WI38 (cell line): Measurements from ENCODE around the gene MT2A.

Experiments
- H3K4me3 ChIP-seq: 2 replicates; pipeline ENCODE4 v1.5.1; 2011; ENCODE audit warnings: low read depth, mild to moderate bottlenecking, control low read depth, low read length
- TF ChIP-seq, protein P1 (sequence below): IDR thresholded peaks from 2 replicates; pipeline ENCODE4 v1.5.1; 2012; ENCODE audit warnings: low read depth, mild to moderate bottlenecking, control low read depth, low read length

The MT2A gene

DNA sequence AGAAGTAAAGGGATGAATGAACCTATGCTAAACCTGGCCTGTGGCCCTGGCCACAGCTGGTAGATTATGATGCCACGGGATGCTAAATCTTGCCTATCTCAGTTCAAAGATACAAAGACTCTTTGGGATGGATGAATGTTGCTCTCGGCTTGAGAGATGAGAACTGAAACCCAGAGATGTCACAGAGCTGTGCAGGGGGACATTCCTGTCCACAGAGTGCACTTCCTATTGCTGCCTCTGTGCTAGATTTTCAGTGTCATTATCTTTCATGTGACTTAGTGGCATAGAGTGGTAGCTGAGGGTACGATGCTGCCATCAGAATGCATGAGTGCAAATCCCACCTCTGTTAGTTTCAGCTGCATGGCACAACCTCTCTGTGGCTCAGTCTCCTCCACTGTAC, 21.8 kb downstream of the MT2A start:
- no peak overlapping the region for H3K4me3 ChIP-seq
- TF ChIP-seq, protein P1, sequence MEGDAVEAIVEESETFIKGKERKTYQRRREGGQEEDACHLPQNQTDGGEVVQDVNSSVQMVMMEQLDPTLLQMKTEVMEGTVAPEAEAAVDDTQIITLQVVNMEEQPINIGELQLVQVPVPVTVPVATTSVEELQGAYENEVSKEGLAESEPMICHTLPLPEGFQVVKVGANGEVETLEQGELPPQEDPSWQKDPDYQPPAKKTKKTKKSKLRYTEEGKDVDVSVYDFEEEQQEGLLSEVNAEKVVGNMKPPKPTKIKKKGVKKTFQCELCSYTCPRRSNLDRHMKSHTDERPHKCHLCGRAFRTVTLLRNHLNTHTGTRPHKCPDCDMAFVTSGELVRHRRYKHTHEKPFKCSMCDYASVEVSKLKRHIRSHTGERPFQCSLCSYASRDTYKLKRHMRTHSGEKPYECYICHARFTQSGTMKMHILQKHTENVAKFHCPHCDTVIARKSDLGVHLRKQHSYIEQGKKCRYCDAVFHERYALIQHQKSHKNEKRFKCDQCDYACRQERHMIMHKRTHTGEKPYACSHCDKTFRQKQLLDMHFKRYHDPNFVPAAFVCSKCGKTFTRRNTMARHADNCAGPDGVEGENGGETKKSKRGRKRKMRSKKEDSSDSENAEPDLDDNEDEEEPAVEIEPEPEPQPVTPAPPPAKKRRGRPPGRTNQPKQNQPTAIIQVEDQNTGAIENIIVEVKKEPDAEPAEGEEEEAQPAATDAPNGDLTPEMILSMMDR, result no peak

DNA sequence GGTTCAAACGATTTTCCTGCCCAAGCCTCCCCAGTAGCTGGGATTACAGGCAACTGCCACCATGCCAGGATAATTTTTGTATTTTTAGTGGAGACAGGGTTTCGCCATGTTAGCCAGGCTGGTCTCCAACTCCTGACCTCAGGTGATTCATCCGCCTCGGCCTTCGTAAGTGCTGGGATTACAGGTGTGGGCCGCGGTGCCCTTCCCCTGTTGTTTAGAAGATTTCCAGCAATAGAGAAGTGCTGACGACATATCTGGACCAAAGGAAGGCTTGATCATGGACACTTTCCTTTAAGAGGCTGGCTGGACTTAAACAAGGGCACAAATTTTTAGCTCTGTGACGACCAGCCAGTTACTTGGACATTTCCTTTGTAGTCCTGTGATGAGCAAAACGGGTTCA, 22.8 kb downstream of the MT2A start:
- H3K4me3 ChIP-seq, result no peak overlapping the region
- TF ChIP-seq, protein P1, result no peak

DNA sequence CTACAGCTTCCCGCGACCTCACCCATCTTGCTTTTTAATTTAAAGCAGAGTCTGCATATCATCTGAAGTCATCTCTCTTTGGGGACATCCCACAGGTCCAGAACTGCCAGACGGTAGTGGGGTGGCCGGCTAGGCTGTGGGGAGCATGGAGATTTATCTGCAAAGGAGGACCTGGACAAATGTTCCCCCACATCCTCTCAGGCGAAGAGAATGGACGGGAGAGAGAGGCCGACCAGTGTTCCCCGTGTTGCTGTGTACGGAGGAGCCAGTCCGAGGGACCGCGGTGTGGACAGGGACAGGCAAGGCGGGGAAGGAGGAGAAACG, 23.4 kb downstream of the MT2A start:
- no peak overlapping the region for H3K4me3 ChIP-seq

DNA sequence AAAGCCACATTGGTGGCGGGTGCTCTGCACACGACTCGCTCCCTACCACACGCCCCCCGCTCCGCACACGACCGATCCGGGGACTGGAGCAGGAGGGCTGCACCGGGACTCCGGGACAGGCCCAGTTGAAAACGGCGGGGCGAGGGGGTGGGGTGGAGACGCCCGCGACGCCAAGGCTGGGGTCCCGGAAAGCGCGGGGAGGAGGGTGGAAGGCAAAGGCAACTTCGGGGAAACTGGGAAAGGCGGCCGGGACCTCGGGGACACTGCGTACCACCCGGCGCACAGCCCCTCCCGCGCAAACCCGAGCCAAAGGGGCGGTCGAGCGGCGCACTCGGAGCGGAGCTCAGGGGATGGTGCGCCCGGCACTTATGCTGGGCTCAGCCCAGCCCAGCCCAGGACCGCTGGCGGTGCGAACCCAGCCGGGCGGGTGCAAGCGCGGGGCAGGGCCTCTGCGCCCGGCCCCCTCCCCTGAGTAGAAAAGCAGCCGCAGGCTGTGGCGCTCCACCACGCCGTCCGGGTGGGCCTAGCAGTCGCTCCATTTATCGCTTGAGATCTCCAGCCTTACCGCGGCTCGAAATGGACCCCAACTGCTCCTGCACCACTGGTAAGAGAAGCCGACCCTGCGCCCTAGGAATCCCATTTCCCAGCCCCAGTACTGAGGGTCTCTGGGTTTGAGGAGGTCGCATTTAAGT, 23.9 kb downstream of the MT2A start, which contains the start of gene MT1M:
TSS of gene MT1M (plus strand) at position 504 of the 692 bp plus-strand sequence. CDS start at position 577, 73 bp downstream.
- TF ChIP-seq, protein P1, result no peak
- no peak within 1 kb of the TSS for H3K4me3 ChIP-seq

More for the DNA sequence above, 23.4 kb downstream of the MT2A start:
- TF ChIP-seq, protein P1, result no peak

DNA sequence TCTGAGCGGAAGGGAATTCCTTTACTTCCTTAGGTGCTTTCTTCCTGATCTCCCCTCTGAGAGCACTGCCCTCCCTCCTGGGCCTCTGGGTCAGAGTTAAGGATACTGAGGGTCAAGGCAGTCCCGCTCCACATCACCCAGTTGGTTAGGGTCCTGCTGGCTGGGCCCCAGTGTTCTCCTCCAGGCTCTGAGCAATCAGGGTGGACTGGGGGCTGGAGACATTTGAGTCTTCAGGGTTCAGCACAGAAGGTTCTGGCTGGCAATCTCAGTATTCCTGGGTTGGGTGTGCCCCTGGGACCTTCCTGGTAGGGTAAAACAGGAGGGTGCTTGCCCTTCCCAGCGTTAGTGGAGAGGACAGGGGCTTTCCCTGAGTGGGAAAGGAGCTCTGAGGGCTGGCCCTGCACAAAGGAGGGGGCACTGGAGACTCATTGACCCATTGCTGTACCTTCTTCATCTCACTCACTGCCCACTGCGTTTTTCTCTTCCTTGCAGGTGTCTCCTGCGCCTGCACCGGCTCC, 24.5 kb downstream of the MT2A start:
- H3K4me3 ChIP-seq, result no peak overlapping the region
- TF ChIP-seq, protein P1, result no peak

DNA sequence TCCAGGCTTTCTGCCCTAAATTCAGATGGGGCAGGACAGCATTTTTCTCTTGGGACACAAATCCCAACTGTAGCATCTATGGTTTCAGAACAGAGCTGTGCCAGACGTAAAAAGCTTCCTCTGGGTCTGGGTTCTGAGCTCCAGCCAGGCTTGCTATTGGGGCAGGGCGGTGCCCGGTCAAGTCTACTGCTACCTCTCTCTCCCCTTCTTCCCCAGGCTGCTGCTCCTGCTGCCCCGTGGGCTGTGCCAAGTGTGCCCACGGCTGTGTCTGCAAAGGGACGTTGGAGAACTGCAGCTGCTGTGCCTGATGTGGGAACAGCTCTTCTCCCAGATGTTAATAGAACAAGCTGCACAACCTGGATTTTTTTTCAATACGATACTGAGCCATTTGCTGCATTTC, 25.2 kb downstream of the MT2A start:
- TF ChIP-seq, protein P1, result no peak

DNA sequence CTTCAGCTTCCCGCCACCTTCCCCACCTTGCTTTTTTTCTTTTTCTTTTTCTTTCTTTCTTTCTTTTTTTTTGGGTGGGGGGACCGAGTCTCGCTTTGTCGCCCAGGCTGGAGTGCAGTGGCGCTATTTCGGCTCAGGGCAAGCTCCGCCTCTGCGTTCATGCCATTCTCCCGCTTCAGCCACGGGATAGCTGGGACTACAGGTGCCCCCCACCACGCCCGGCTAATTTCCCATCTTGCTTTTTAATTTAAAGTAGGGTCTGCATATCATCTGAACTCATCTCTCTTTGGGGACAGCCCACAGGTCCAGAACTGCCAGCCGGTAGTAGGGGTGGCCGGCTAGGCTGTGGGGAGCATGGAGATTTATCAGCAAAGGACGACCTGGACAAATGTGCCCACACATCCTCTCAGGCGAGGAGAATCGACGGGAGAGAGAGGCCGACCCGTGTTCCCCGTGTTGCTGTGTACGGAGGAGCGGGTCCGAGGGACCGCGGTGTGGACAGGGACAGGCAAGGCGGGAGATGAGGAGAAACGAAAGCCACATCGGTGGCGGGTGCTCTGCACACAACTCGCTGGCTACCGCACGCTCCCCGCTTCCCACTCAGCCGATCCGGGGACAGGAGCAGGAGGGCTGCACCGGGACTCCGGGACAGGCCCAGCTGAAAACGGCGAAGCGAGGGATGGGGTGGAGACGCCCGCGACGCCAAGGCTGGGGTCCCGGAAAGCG, 26.5 kb downstream of the MT2A start:
- H3K4me3 ChIP-seq, result no peak overlapping the region
- TF ChIP-seq, protein P1, result no peak

More for the DNA sequence above, 25.2 kb downstream of the MT2A start:
- H3K4me3 ChIP-seq, result no peak overlapping the region
